ENCODE results near the gene ZNF385B. TPM values are rescaled to one million over a fixed set of nuclear protein-coding genes. Genes with fewer than 3 reads are reported as not detected.
A peak's percentile ranks its signal among the peaks of the same experiment; 100 is the strongest.
"Not testable (repeated sequence)": the region's sequence is repeated elsewhere in the genome, so short reads cannot be mapped to it uniquely, and the experiment has no call there.

The ZNF385B gene
- total RNA-seq, 3 donors from 2014 or later (not counting 1 experiment from before 2014, with no cell fraction given), result 0.54 TPM; not detected in 2

DNA sequence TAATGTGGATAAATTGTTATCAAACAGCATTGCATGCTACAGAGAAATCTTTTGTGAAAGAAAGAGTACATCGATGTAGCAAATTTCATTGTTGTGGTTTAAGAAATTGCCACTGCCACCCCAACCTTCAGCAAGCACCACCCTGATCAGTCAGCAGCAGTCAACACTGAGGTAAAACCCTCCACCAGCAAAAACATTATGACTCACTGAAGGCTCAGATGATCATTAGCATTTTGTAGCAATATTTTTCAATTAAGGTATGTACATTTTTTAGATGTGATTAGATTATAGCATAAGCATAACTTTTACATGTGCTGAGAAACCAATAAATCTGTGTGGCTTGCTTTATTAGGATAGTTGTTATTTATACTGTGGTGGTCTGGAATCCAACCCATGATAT, 75.5 kb downstream of the ZNF385B start:
- H3K36me3 ChIP-seq (ENCODE audit: control insufficient read depth, insufficient read depth, low read length), result no peaks in the 10 kb centered on the region
- Mint-ChIP-seq H3K27ac (no peak overlapping the region), H3K4me3 (no peak overlapping the region), H3K9me3 (peaks cover 0 to 5% of the 10 kb centered on the region in 2 donors), H3K4me1 (no peaks in the 10 kb centered on the region), H3K36me3 (no peaks in the 10 kb centered on the region), H3K27me3 (ENCODE audit: low read depth in 2 of 2) (no peaks in the 10 kb centered on the region)
- no peak for ATAC-seq
- TF ChIP-seq, protein P1, sequence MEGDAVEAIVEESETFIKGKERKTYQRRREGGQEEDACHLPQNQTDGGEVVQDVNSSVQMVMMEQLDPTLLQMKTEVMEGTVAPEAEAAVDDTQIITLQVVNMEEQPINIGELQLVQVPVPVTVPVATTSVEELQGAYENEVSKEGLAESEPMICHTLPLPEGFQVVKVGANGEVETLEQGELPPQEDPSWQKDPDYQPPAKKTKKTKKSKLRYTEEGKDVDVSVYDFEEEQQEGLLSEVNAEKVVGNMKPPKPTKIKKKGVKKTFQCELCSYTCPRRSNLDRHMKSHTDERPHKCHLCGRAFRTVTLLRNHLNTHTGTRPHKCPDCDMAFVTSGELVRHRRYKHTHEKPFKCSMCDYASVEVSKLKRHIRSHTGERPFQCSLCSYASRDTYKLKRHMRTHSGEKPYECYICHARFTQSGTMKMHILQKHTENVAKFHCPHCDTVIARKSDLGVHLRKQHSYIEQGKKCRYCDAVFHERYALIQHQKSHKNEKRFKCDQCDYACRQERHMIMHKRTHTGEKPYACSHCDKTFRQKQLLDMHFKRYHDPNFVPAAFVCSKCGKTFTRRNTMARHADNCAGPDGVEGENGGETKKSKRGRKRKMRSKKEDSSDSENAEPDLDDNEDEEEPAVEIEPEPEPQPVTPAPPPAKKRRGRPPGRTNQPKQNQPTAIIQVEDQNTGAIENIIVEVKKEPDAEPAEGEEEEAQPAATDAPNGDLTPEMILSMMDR (IDR thresholded peaks at IDR 0.05), result no peak
- intact Hi-C loops (cut with micrococcal nuclease), result no loop called here
- DNase-seq, result no peak
- 71% methylated on average over 1 of the region's 1 CpG for WGBS (ENCODE audit: insufficient coverage)
- H3K27me3 ChIP-seq (ENCODE audit: control insufficient read depth, insufficient read depth, low read length), result no peaks in the 10 kb centered on the region
- H3K4me1 ChIP-seq (ENCODE audit: control insufficient read depth, insufficient read depth, low read length), result no peaks in the 10 kb centered on the region
- H3K27ac ChIP-seq (ENCODE audit: low read length), result no peak overlapping the region
- no peak overlapping the region for H3K4me3 ChIP-seq (ENCODE audit: low read length)
- no peaks in the 10 kb centered on the region for H3K9me3 ChIP-seq (ENCODE audit: control insufficient read depth, insufficient read depth, low read length)

DNA sequence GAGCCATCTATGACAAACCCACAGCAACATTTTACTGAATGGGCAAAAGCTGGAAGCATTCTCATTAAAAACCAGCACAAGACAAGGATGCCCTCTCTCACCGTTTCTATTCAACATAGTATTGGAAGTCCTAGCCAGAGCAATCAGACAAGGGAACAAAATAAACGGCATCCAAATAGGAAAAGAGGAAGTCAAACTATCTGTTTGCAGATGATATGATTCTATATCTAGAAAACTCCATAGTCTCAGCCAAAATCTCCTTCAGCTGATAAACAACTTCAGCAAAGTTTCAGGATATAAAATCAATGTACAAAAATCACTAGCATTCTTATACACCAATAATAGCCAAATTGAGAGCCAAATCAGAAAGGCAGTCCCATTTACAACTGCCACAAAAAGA, 79.1 kb downstream of the ZNF385B start:
- H3K9me3 Mint-ChIP-seq; H3K4me3 Mint-ChIP-seq; H3K36me3 ChIP-seq (ENCODE audit: control insufficient read depth, insufficient read depth, low read length); H3K4me3 ChIP-seq (ENCODE audit: low read length); H3K27ac Mint-ChIP-seq; DNase-seq; H3K4me1 ChIP-seq (ENCODE audit: control insufficient read depth, insufficient read depth, low read length); H3K27me3 Mint-ChIP-seq (ENCODE audit: low read depth in 2 of 2); H3K4me1 Mint-ChIP-seq; H3K36me3 Mint-ChIP-seq; H3K27me3 ChIP-seq (ENCODE audit: control insufficient read depth, insufficient read depth, low read length); ATAC-seq; H3K27ac ChIP-seq (ENCODE audit: low read length); intact Hi-C loops (cut with micrococcal nuclease); H3K9me3 ChIP-seq (ENCODE audit: control insufficient read depth, insufficient read depth, low read length): not testable (repeated sequence)
- 86% methylated on average over 1 of the region's 2 CpGs for WGBS (ENCODE audit: insufficient coverage)

DNA sequence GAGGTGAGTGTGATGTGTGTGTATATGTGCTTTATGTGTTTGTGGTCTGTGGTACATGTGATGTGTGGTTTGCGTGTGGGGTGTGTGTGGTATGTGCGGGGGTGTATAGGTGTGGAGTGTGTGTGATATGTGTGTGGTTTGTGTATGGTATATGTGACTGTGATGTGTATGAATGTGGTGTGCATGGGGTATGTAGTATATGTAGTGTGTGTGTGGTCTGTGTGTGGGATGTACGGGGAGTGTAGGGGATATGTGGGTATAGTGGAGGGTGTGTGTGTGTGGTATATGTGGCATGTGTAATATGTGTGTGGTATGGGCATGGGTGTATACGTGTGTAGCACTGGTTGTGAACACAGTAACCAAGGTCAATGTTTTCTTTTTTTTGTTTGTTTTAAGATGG, 87.4 kb downstream of the ZNF385B start:
- intact Hi-C loops (cut with micrococcal nuclease), result no loop called here
- Histone ChIP-seq H3K27me3 (ENCODE audit: control insufficient read depth, insufficient read depth, low read length) (no peaks in the 10 kb centered on the region), H3K27ac (ENCODE audit: low read length) (no peak overlapping the region), H3K4me1 (ENCODE audit: control insufficient read depth, insufficient read depth, low read length) (no peaks in the 10 kb centered on the region), H3K36me3 (ENCODE audit: control insufficient read depth, insufficient read depth, low read length) (no peaks in the 10 kb centered on the region), H3K9me3 (ENCODE audit: control insufficient read depth, insufficient read depth, low read length) (no peaks in the 10 kb centered on the region), H3K4me3 (ENCODE audit: low read length) (no peak overlapping the region)
- TF ChIP-seq, protein P1 (IDR thresholded peaks at IDR 0.05), result no peak
- 88% methylated on average over 4 of the region's 4 CpGs for WGBS (ENCODE audit: insufficient coverage)
- no peak overlapping the region for H3K27ac Mint-ChIP-seq
- no peaks in the 10 kb centered on the region for H3K36me3 Mint-ChIP-seq
- H3K4me1 Mint-ChIP-seq, result no peaks in the 10 kb centered on the region
- no peak for DNase-seq
- H3K9me3 Mint-ChIP-seq, result peaks cover 5 to 6% of the 10 kb centered on the region in 2 donors
- H3K4me3 Mint-ChIP-seq, result no peak overlapping the region
- no peaks in the 10 kb centered on the region for H3K27me3 Mint-ChIP-seq (ENCODE audit: low read depth in 2 of 2)
- ATAC-seq, result peak in 1 of 3 donors; percentile 35

DNA sequence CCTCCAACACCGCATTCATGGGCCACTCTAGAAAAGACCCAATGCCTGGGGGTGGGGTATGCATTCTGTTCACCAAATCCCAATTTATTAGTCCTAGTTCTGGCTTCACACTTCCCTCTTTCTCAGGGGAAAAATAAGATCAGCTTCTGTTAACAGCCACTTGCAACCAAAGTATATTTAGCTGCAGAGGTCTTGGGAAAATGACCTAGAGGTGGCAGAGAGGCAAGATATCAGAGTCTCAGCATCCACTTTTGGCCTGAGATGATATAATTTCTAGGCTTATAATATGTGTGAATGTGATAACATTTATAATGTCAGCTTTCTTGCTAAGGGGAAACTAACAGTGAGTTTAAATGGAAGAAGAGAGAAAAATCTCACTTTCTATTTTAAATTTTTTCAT, 89.1 kb downstream of the ZNF385B start:
- intact Hi-C loops (cut with micrococcal nuclease), result no loop called here
- Mint-ChIP-seq H3K27me3 (ENCODE audit: low read depth in 2 of 2) (no peaks in the 10 kb centered on the region), H3K27ac (no peak overlapping the region), H3K4me3 (no peak overlapping the region), H3K36me3 (no peaks in the 10 kb centered on the region), H3K4me1 (no peaks in the 10 kb centered on the region), H3K9me3 (peaks cover 4 to 5% of the 10 kb centered on the region in 2 donors)
- H3K27me3 ChIP-seq (ENCODE audit: control insufficient read depth, insufficient read depth, low read length), result no peaks in the 10 kb centered on the region
- TF ChIP-seq, protein P1 (IDR thresholded peaks at IDR 0.05), result no peak
- H3K4me3 ChIP-seq (ENCODE audit: low read length), result no peak overlapping the region
- no peaks in the 10 kb centered on the region for H3K36me3 ChIP-seq (ENCODE audit: control insufficient read depth, insufficient read depth, low read length)
- H3K9me3 ChIP-seq (ENCODE audit: control insufficient read depth, insufficient read depth, low read length), result no peaks in the 10 kb centered on the region
- no peaks in the 10 kb centered on the region for H3K4me1 ChIP-seq (ENCODE audit: control insufficient read depth, insufficient read depth, low read length)
- DNase-seq (no peak), ATAC-seq (no peak)
- H3K27ac ChIP-seq (ENCODE audit: low read length), result no peak overlapping the region
- WGBS (ENCODE audit: insufficient coverage), result 80% methylated on average over 1 of the region's 1 CpG
